GM12878 (cell line): ENCODE data around the gene GPSM1. TPM values are rescaled to one million over a fixed set of nuclear protein-coding genes. Genes with fewer than 3 reads are reported as not detected.

Experiments
- ATAC-seq: fragments of 200-7000 bp; cut with Tn5 transposase; 3 replicates; pipeline ENCODE4 v1.9.1; 2020; ENCODE audit warnings: mild to moderate bottlenecking, moderate library complexity
- BruUV-seq: library from RNA; stranded (reverse); fragments of 400-500 nt; replicated peaks from 2 replicates; lab custom pipeline; 2021; lab: Mats Ljungman, UMichigan
- CTCF ChIA-PET: fragments of 300-600 bp; sonication (Branson Sonifier 250); formaldehyde crosslinking; extraction: SDS; loops from one replicate; lab custom pipeline; 2021; ENCODE audit warnings: inconsistent platforms; lab: Yijun Ruan, JAX
- POLR2A ChIA-PET: fragments of 350-600 bp; formaldehyde crosslinking; extraction: SDS; loops from one replicate; lab custom pipeline; 2021; ENCODE audit warnings: inconsistent platforms; lab: Charles Lee
- RAD21 ChIA-PET: fragments of 300-600 bp; sonication (Branson Sonifier 250); formaldehyde crosslinking; loops from one replicate; lab custom pipeline; 2023; ENCODE audit warnings: antibody characterized with exemption; ENCODE audit not compliant: unreplicated experiment; lab: Charles Lee
- SMC1A ChIA-PET: fragments of 300-600 bp; sonication (Branson Sonifier 250); formaldehyde crosslinking; loops from one replicate; lab custom pipeline; 2023; ENCODE audit not compliant: unreplicated experiment, uncharacterized antibody; lab: Charles Lee
- DNase-seq: peaks from one replicate; pipeline ENCODE4 v3.0.0-alpha.2; 2011; ENCODE audit warnings: low read depth, low spot score
- FAIRE-seq: peaks from 3 replicates; lab custom pipeline; 2011; peaks lifted over from hg19 to GRCh38; lab: Jason Lieb, UNC
- H2AFZ ChIP-seq: 2 replicates; pipeline ENCODE4 v1.6.0; 2011; ENCODE audit warnings: low read depth, low read length, control low read depth; ENCODE audit not compliant: control insufficient read depth
- H3K27ac ChIP-seq: 2 replicates; pipeline ENCODE4 v1.5.1; 2011; ENCODE audit warnings: control low read depth; ENCODE audit not compliant: control insufficient read depth, insufficient read depth
- H3K27me3 ChIP-seq, 2 experiments: replicated peaks in 1 of 2; 2 replicates each; pipeline versions ENCODE4 v1.6.0 to v1.6.1; 2011; ENCODE audit warnings: low read length in 1 of 2; ENCODE audit not compliant: control insufficient read depth in 2 of 2, insufficient read depth in 2 of 2
- H3K36me3 ChIP-seq, 2 experiments: 2 replicates each; pipeline ENCODE4 v1.5.1; 2011; ENCODE audit warnings: low read length in 1 of 2; ENCODE audit not compliant: control insufficient read depth in 2 of 2, insufficient read depth in 2 of 2
- H3K4me1 ChIP-seq: 2 replicates; pipeline ENCODE4 v1.6.1; 2011; ENCODE audit warnings: mild to moderate bottlenecking, low read length, moderate library complexity, mixed read lengths; ENCODE audit not compliant: control insufficient read depth, insufficient read depth
- H3K4me2 ChIP-seq: 2 replicates; pipeline ENCODE4 v1.6.0; 2011; ENCODE audit warnings: control low read depth; ENCODE audit not compliant: control insufficient read depth, insufficient read depth
- H3K4me3 ChIP-seq: fragments of 200-600 bp; sonication (generic); 2 replicates; pipeline ENCODE4 v1.5.1; 2016
- H3K79me2 ChIP-seq: 2 replicates; pipeline ENCODE4 v1.6.0; 2011; ENCODE audit warnings: low read length; ENCODE audit not compliant: control insufficient read depth, insufficient read depth
- H3K9ac ChIP-seq: 2 replicates; pipeline ENCODE4 v1.8.0; 2011; ENCODE audit warnings: low read length, control low read depth, mixed read lengths; ENCODE audit not compliant: control insufficient read depth, insufficient read depth
- H3K9me3 ChIP-seq: replicated peaks from 3 replicates; pipeline ENCODE4 v1.5.1; 2011; ENCODE audit warnings: mild to moderate bottlenecking, low read length; ENCODE audit not compliant: control insufficient read depth, insufficient read depth
- H4K20me1 ChIP-seq: 2 replicates; pipeline ENCODE4 v1.6.0; 2011; ENCODE audit not compliant: control insufficient read depth, insufficient read depth
- CBX3 ChIP-seq: fragments of 200-600 bp; sonication (generic); IDR thresholded peaks from 2 replicates; pipeline ENCODE4 v1.6.1; 2016; ENCODE audit warnings: low read depth, borderline replicate concordance
- CEBPB ChIP-seq, 2 experiments: fragments of 150-350 bp in 1 of 2; IDR thresholded peaks; 2 replicates each; pipeline ENCODE4 v1.6.1; 2012 to 2014; ENCODE audit warnings: low read depth in 2 of 2, low read length in 2 of 2, borderline replicate concordance in 1 of 2, inconsistent platforms in 1 of 2
- CREM ChIP-seq: IDR thresholded peaks from 2 replicates; pipeline ENCODE4 v1.6.1; 2014; ENCODE audit warnings: antibody characterized with exemption, low read depth
- CTCF ChIP-seq, 3 experiments: IDR thresholded peaks in 2 of 3; conservative IDR thresholded peaks in 1 of 3; 2 replicates each; pipeline ENCODE4 v1.5.1; 2011; ENCODE audit warnings: low read depth in 3 of 3, low read length in 3 of 3, mild to moderate bottlenecking in 3 of 3, control low read depth in 2 of 3, moderate library complexity in 2 of 3, inconsistent platforms in 1 of 3, mixed read lengths in 1 of 3; ENCODE audit not compliant: control insufficient read depth in 2 of 3, insufficient read depth in 1 of 3; ENCODE audit errors: extremely low read depth in 1 of 3
- EP300 ChIP-seq, 2 experiments: fragments of 150-350 bp in 1 of 2; IDR thresholded peaks; 2 replicates each; pipeline ENCODE4 v1.6.1; 2011 to 2012; ENCODE audit warnings: low read depth in 2 of 2, low read length in 2 of 2, borderline replicate concordance in 1 of 2, improper control_type of control experiment in 1 of 2, inconsistent platforms in 1 of 2; ENCODE audit not compliant: control insufficient read depth in 1 of 2
- HDGF ChIP-seq: fragments of 450-650 bp; IDR thresholded peaks from 2 replicates; pipeline ENCODE4 v1.6.1; 2016; ENCODE audit warnings: antibody characterized with exemption
- KLF5 ChIP-seq: fragments of 450-650 bp; IDR thresholded peaks from 2 replicates; pipeline ENCODE4 v1.6.1; 2014; ENCODE audit warnings: mild to moderate bottlenecking; ENCODE audit not compliant: partially characterized antibody
- MAX ChIP-seq: IDR thresholded peaks from 2 replicates; pipeline ENCODE4 v1.6.1; 2012; ENCODE audit warnings: low read depth, low read length, improper control_type of control experiment
- MXI1 ChIP-seq: fragments of 150-350 bp; IDR thresholded peaks from 2 replicates; pipeline ENCODE4 v1.6.1; 2011; ENCODE audit warnings: low read depth, mild to moderate bottlenecking, inconsistent platforms, low read length, improper control_type of control experiment
- NFIC ChIP-seq: IDR thresholded peaks from 2 replicates; pipeline ENCODE4 v1.6.1; 2012; ENCODE audit warnings: low read depth, mild to moderate bottlenecking, inconsistent platforms, low read length, moderate library complexity
- PAX8 ChIP-seq: fragments of 450-650 bp; IDR thresholded peaks from 2 replicates; pipeline ENCODE4 v1.6.1; 2017; ENCODE audit warnings: mild to moderate bottlenecking, moderate library complexity
- RCOR1 ChIP-seq: conservative IDR thresholded peaks from 2 replicates; pipeline ENCODE4 v1.6.1; 2012; ENCODE audit warnings: low read depth, low read length, improper control_type of control experiment
- SUPT20H ChIP-seq: IDR thresholded peaks from 2 replicates; pipeline ENCODE4 v1.6.1; 2011; ENCODE audit warnings: low read depth, mild to moderate bottlenecking, low read length, moderate library complexity, borderline replicate concordance; ENCODE audit not compliant: control insufficient read depth
- TBL1XR1 ChIP-seq: IDR thresholded peaks from 2 replicates; pipeline ENCODE4 v1.6.1; 2012; ENCODE audit warnings: low read depth, low read length, improper control_type of control experiment
- USF1 ChIP-seq: IDR thresholded peaks from 2 replicates; pipeline ENCODE4 v1.6.1; 2011; ENCODE audit warnings: borderline replicate concordance, low read depth, mild to moderate bottlenecking, moderate library complexity, mixed read lengths, low read length; ENCODE audit not compliant: insufficient read depth; ENCODE audit errors: extremely low read length
- ZNF217 ChIP-seq: fragments of 450-650 bp; IDR thresholded peaks from 2 replicates; pipeline ENCODE4 v1.6.1; 2017; ENCODE audit warnings: antibody characterized with exemption, mild to moderate bottlenecking
- ZNF274 ChIP-seq: IDR thresholded peaks from one replicate; pipeline ENCODE4 v1.8.0; 2011; ENCODE audit not compliant: insufficient read length, insufficient read depth
- ZNF687 ChIP-seq: fragments of 450-650 bp; IDR thresholded peaks from 2 replicates; pipeline ENCODE4 v1.6.1; 2017; ENCODE audit warnings: mild to moderate bottlenecking, moderate library complexity
- WGBS: methylation state at CpG from one replicate; pipeline ENCODE4 v1.1.6; 2016; ENCODE audit warnings: low lambda C conversion rate; ENCODE audit not compliant: insufficient replicate concordance, insufficient coverage; ENCODE audit errors: missing lambda C conversion rate; 5-methylcytosine and 5-hydroxymethylcytosine counted together
- in situ Hi-C: fragments of 300-500 bp; cut with MboI; formaldehyde crosslinking; loops from 9 replicates; pipeline ENCODE4 v1.14.3; 2018; ENCODE audit warnings: mixed read lengths
- intact Hi-C: fragments of 100-400 bp; cut with micrococcal nuclease; formaldehyde crosslinking; loops from one replicate; pipeline ENCODE4 v1.14.2; 2022; ENCODE audit not compliant: unreplicated experiment
- polyA plus RNA-seq, 11 experiments: library from polyadenylated mRNA; depleted of rRNA in 4 of 11; unstranded in 6 of 11; stranded (reverse) in 5 of 11; fragments of >200 nt; fragmentation: Nextera tagmentation in 4 of 11; fragmentation: Illumina TruSeq in 1 of 11; extraction: Ambion mirVana in 4 of 11; extraction: Trizol in 1 of 11; gene quantifications; 1 replicate in 1 of 11; 2 replicates in 10 of 11; pipeline versions ENCODE4 v1.2.1 to v1.2.3, GENCODE V29; 2011 to 2016; ENCODE audit warnings: inconsistent platforms in 2 of 11, missing spikeins in 2 of 11, low read depth in 1 of 11
- total RNA-seq, 4 experiments: library from RNA; depleted of rRNA in 3 of 4; stranded (reverse); fragments of >200 nt in 3 of 4; fragmentation: Illumina TruSeq in 1 of 4; extraction: Trizol in 1 of 4; gene quantifications; 2 replicates each; pipeline versions ENCODE4 v1.2.1 to v1.2.3, GENCODE V29; 2013 to 2021

The GPSM1 gene
- total and polyA plus RNA-seq, 10 of the 15 experiments (the other 5 are each of a cell fraction or from before 2014, with no cell fraction given), result 0.04 to 0.10 (median 0.10) TPM; not detected in 7

- FAIRE-seq (no peak), DNase-seq (no peak), ATAC-seq (no peak)
- Histone ChIP-seq H3K9me3 (no peaks in the 10 kb centered on the region), H3K4me2 (no peak overlapping the region), H3K4me3 (no peak overlapping the region), H4K20me1 (no peaks in the 10 kb centered on the region), H3K27me3 (no peaks in the 10 kb centered on the region; a peak in 1 of 4 replicates), H3K79me2 (no peaks in the 10 kb centered on the region), H3K36me3 (no peaks in the 10 kb centered on the region), H2AFZ (no peak overlapping the region), H3K27ac (no peak overlapping the region), H3K9ac (no peak overlapping the region), H3K4me1 (no peaks in the 10 kb centered on the region)
- ChIA-PET CTCF (no interaction called here), RAD21 (no interaction called here), POLR2A (no interaction called here), SMC1A (no interaction called here)
- in situ Hi-C loops, result no loop called here
- no peak for TF ChIP-seq CREM
- no peak for TF ChIP-seq NFIC
- TF ChIP-seq ZNF687, result no peak
- no peak for TF ChIP-seq CEBPB (IDR thresholded peaks at IDR 0.05; ENCODE audit: borderline replicate concordance in 1 of 2, low read depth in 2 of 2, low read length in 2 of 2)
- TF ChIP-seq EP300 (IDR thresholded peaks at IDR 0.05; ENCODE audit: borderline replicate concordance in 1 of 2, control insufficient read depth in 1 of 2, low read depth in 2 of 2, low read length in 2 of 2), result no peak
- TF ChIP-seq KLF5, result no peak
- no peak for TF ChIP-seq PAX8
- TF ChIP-seq ZNF217, result no peak
- no peak for TF ChIP-seq TBL1XR1
- TF ChIP-seq RCOR1, result no peak
- no peak for TF ChIP-seq MAX
- TF ChIP-seq SUPT20H, result no peak
- no peak for TF ChIP-seq HDGF
- no peak for TF ChIP-seq CTCF (IDR thresholded peaks at IDR 0.05 in 2 of 3, conservative IDR thresholded peaks at IDR 0.05 in 1 of 3; ENCODE audit: control insufficient read depth in 2 of 3, extremely low read depth in 1 of 3, insufficient read depth in 1 of 3, low read depth in 3 of 3, low read length in 3 of 3)
- TF ChIP-seq MXI1, result no peak
- TF ChIP-seq ZNF274, result no peak
- TF ChIP-seq USF1, result no peak
- no peak for TF ChIP-seq CBX3
- intact Hi-C loops, result no loop called here
- no TSS peak for BruUV-seq
- WGBS, result 50% methylated on average over 20 of the region's 20 CpGs
Observed at GRCh38 chr9:136346927-136347465, 19.7 kb downstream of the GPSM1 start.
